GM12878 (cell line): ENCODE results near the gene IER3IP1. TPM values are rescaled to one million over a fixed set of nuclear protein-coding genes. Genes with fewer than 3 reads are reported as not detected.

Source experiments
- ATAC-seq: fragments of 200-7000 bp; cut with Tn5 transposase; 3 replicates; pipeline ENCODE4 v1.9.1; 2020; ENCODE audit warnings: mild to moderate bottlenecking, moderate library complexity
- BruUV-seq: library from RNA; stranded (reverse); fragments of 400-500 nt; replicated peaks from 2 replicates; lab custom pipeline; 2021; lab: Mats Ljungman, UMichigan
- CTCF ChIA-PET: fragments of 300-600 bp; sonication (Branson Sonifier 250); formaldehyde crosslinking; extraction: SDS; loops from one replicate; lab custom pipeline; 2021; ENCODE audit warnings: inconsistent platforms; lab: Yijun Ruan, JAX
- POLR2A ChIA-PET: fragments of 350-600 bp; formaldehyde crosslinking; extraction: SDS; loops from one replicate; lab custom pipeline; 2021; ENCODE audit warnings: inconsistent platforms; lab: Charles Lee
- RAD21 ChIA-PET: fragments of 300-600 bp; sonication (Branson Sonifier 250); formaldehyde crosslinking; loops from one replicate; lab custom pipeline; 2023; ENCODE audit warnings: antibody characterized with exemption; ENCODE audit not compliant: unreplicated experiment; lab: Charles Lee
- SMC1A ChIA-PET: fragments of 300-600 bp; sonication (Branson Sonifier 250); formaldehyde crosslinking; loops from one replicate; lab custom pipeline; 2023; ENCODE audit not compliant: unreplicated experiment, uncharacterized antibody; lab: Charles Lee
- DNase-seq: peaks from one replicate; pipeline ENCODE4 v3.0.0-alpha.2; 2011; ENCODE audit warnings: low read depth, low spot score
- FAIRE-seq: peaks from 3 replicates; lab custom pipeline; 2011; peaks lifted over from hg19 to GRCh38; lab: Jason Lieb, UNC
- H2AFZ ChIP-seq: 2 replicates; pipeline ENCODE4 v1.6.0; 2011; ENCODE audit warnings: low read depth, low read length, control low read depth; ENCODE audit not compliant: control insufficient read depth
- H3K27ac ChIP-seq: 2 replicates; pipeline ENCODE4 v1.5.1; 2011; ENCODE audit warnings: control low read depth; ENCODE audit not compliant: control insufficient read depth, insufficient read depth
- H3K27me3 ChIP-seq, 2 experiments: replicated peaks in 1 of 2; 2 replicates each; pipeline versions ENCODE4 v1.6.0 to v1.6.1; 2011; ENCODE audit warnings: low read length in 1 of 2; ENCODE audit not compliant: control insufficient read depth in 2 of 2, insufficient read depth in 2 of 2
- H3K36me3 ChIP-seq, 2 experiments: 2 replicates each; pipeline ENCODE4 v1.5.1; 2011; ENCODE audit warnings: low read length in 1 of 2; ENCODE audit not compliant: control insufficient read depth in 2 of 2, insufficient read depth in 2 of 2
- H3K4me1 ChIP-seq: 2 replicates; pipeline ENCODE4 v1.6.1; 2011; ENCODE audit warnings: mild to moderate bottlenecking, low read length, moderate library complexity, mixed read lengths; ENCODE audit not compliant: control insufficient read depth, insufficient read depth
- H3K4me2 ChIP-seq: 2 replicates; pipeline ENCODE4 v1.6.0; 2011; ENCODE audit warnings: control low read depth; ENCODE audit not compliant: control insufficient read depth, insufficient read depth
- H3K4me3 ChIP-seq: fragments of 200-600 bp; sonication (generic); 2 replicates; pipeline ENCODE4 v1.5.1; 2016
- H3K79me2 ChIP-seq: 2 replicates; pipeline ENCODE4 v1.6.0; 2011; ENCODE audit warnings: low read length; ENCODE audit not compliant: control insufficient read depth, insufficient read depth
- H3K9ac ChIP-seq: 2 replicates; pipeline ENCODE4 v1.8.0; 2011; ENCODE audit warnings: low read length, control low read depth, mixed read lengths; ENCODE audit not compliant: control insufficient read depth, insufficient read depth
- H3K9me3 ChIP-seq: replicated peaks from 3 replicates; pipeline ENCODE4 v1.5.1; 2011; ENCODE audit warnings: mild to moderate bottlenecking, low read length; ENCODE audit not compliant: control insufficient read depth, insufficient read depth
- H4K20me1 ChIP-seq: 2 replicates; pipeline ENCODE4 v1.6.0; 2011; ENCODE audit not compliant: control insufficient read depth, insufficient read depth
- BCL11A ChIP-seq: IDR thresholded peaks from 2 replicates; pipeline ENCODE4 v1.6.1; 2011; ENCODE audit warnings: low read depth, low read length
- CEBPZ ChIP-seq: fragments of 150-350 bp; IDR thresholded peaks from 2 replicates; pipeline ENCODE4 v1.6.1; 2016; ENCODE audit warnings: low read depth, low read length
- HSF1 ChIP-seq: fragments of 150-350 bp; IDR thresholded peaks from 2 replicates; pipeline ENCODE4 v1.6.1; 2014; ENCODE audit warnings: mild to moderate bottlenecking, low read depth, low read length
- IRF3 ChIP-seq: fragments of 450-650 bp; IDR thresholded peaks from 2 replicates; pipeline ENCODE4 v1.6.1; 2014; ENCODE audit warnings: mild to moderate bottlenecking
- KLF5 ChIP-seq: fragments of 450-650 bp; IDR thresholded peaks from 2 replicates; pipeline ENCODE4 v1.6.1; 2014; ENCODE audit warnings: mild to moderate bottlenecking; ENCODE audit not compliant: partially characterized antibody
- MTA2 ChIP-seq: fragments of 450-650 bp; IDR thresholded peaks from 2 replicates; pipeline ENCODE4 v1.6.1; 2016; ENCODE audit warnings: low read depth, mild to moderate bottlenecking, moderate library complexity
- MYB ChIP-seq: fragments of 150-350 bp; IDR thresholded peaks from 2 replicates; pipeline ENCODE4 v1.6.1; 2014; ENCODE audit warnings: mild to moderate bottlenecking, low read depth, low read length, borderline replicate concordance
- PML ChIP-seq: IDR thresholded peaks from 2 replicates; pipeline ENCODE4 v1.6.1; 2012; ENCODE audit warnings: low read length, inconsistent platforms
- RAD21 ChIP-seq: IDR thresholded peaks from 2 replicates; pipeline ENCODE4 v1.6.1; 2011; ENCODE audit warnings: mild to moderate bottlenecking, low read depth, low read length, moderate library complexity; ENCODE audit not compliant: insufficient read depth
- USF1 ChIP-seq: IDR thresholded peaks from 2 replicates; pipeline ENCODE4 v1.6.1; 2011; ENCODE audit warnings: borderline replicate concordance, low read depth, mild to moderate bottlenecking, moderate library complexity, mixed read lengths, low read length; ENCODE audit not compliant: insufficient read depth; ENCODE audit errors: extremely low read length
- USF2 ChIP-seq: IDR thresholded peaks from 2 replicates; pipeline ENCODE4 v1.6.1; 2011; ENCODE audit warnings: low read depth, low read length, improper control_type of control experiment, borderline replicate concordance
- WGBS: methylation state at CpG from one replicate; pipeline ENCODE4 v1.1.6; 2016; ENCODE audit warnings: low lambda C conversion rate; ENCODE audit not compliant: insufficient replicate concordance, insufficient coverage; ENCODE audit errors: missing lambda C conversion rate; 5-methylcytosine and 5-hydroxymethylcytosine counted together
- in situ Hi-C: fragments of 300-500 bp; cut with MboI; formaldehyde crosslinking; loops from 9 replicates; pipeline ENCODE4 v1.14.3; 2018; ENCODE audit warnings: mixed read lengths
- intact Hi-C: fragments of 100-400 bp; cut with micrococcal nuclease; formaldehyde crosslinking; loops from one replicate; pipeline ENCODE4 v1.14.2; 2022; ENCODE audit not compliant: unreplicated experiment
- polyA plus RNA-seq, 11 experiments: library from polyadenylated mRNA; depleted of rRNA in 4 of 11; unstranded in 6 of 11; stranded (reverse) in 5 of 11; fragments of >200 nt; fragmentation: Nextera tagmentation in 4 of 11; fragmentation: Illumina TruSeq in 1 of 11; extraction: Ambion mirVana in 4 of 11; extraction: Trizol in 1 of 11; gene quantifications; 1 replicate in 1 of 11; 2 replicates in 10 of 11; pipeline versions ENCODE4 v1.2.1 to v1.2.3, GENCODE V29; 2011 to 2016; ENCODE audit warnings: inconsistent platforms in 2 of 11, missing spikeins in 2 of 11, low read depth in 1 of 11
- total RNA-seq, 4 experiments: library from RNA; depleted of rRNA in 3 of 4; stranded (reverse); fragments of >200 nt in 3 of 4; fragmentation: Illumina TruSeq in 1 of 4; extraction: Trizol in 1 of 4; gene quantifications; 2 replicates each; pipeline versions ENCODE4 v1.2.1 to v1.2.3, GENCODE V29; 2013 to 2021

IER3IP1 gene
- total and polyA plus RNA-seq, 10 of the 15 experiments (the other 5 are each of a cell fraction or from before 2014, with no cell fraction given), result 7.9 to 40.9 (median 28.1) TPM

GRCh38 chr18:47113796-47114540 is 62.2 kb downstream of the IER3IP1 start:
- Histone ChIP-seq H3K36me3 (peaks cover 0 to 2% of the 10 kb centered on the region in 2 experiments; a peak in 1 of 4 replicates), H3K9me3 (no peaks in the 10 kb centered on the region), H3K27me3 (no peaks in the 10 kb centered on the region), H4K20me1 (no peaks in the 10 kb centered on the region), H3K4me3 (no peak overlapping the region), H3K79me2 (no peaks in the 10 kb centered on the region), H2AFZ (no peak overlapping the region), H3K27ac (no peak overlapping the region), H3K4me2 (no peak overlapping the region), H3K4me1 (no peaks in the 10 kb centered on the region), H3K9ac (no peak overlapping the region)
- ChIA-PET SMC1A (interaction anchor here (1.0 to 1.5 kb wide), 3 partner anchors 8 to 73 kb away, joined by 3 to 6 read pairs (median 4); no protein-coding TSS in a partner anchor), RAD21 (interaction anchor here (0.5 to 1.5 kb wide), 3 partner anchors 13 to 863 kb away, joined by 3 to 6 read pairs (median 3); no protein-coding TSS in a partner anchor), POLR2A (interaction anchor here (0.5 kb wide), 1 partner anchor 21 kb away, joined by 3 read pairs; no protein-coding TSS in a partner anchor), CTCF (interaction anchor here (0.8 to 3.9 kb wide), 4 partner anchors 9 to 631 kb away, joined by 3 to 23 read pairs (median 4); no protein-coding TSS in a partner anchor)
- 96% methylated on average over 2 of the region's 2 CpGs for WGBS
- BruUV-seq, result no TSS peak
- FAIRE-seq (no peak), DNase-seq (no peak), ATAC-seq (no peak)
- in situ Hi-C loops (no loop called here), intact Hi-C loops (no loop called here)
- TF ChIP-seq HSF1 (no peak), USF2 (no peak), IRF3 (no peak), MTA2 (no peak), CEBPZ (no peak), RAD21 (no peak), PML (no peak), BCL11A (no peak), KLF5 (no peak), USF1 (no peak), MYB (no peak)
